Endothelial cell of umbilical vein (primary cell): Measurements from ENCODE around the gene CTH. TPM values are rescaled to one million over a fixed set of nuclear protein-coding genes. Genes with fewer than 3 reads are reported as not detected.

Experiments used
- BruUV-seq: library from RNA; stranded (reverse); fragments of 400-500 nt; replicated peaks from 2 replicates; lab custom pipeline; 2021; lab: Mats Ljungman, UMichigan
- CTCF ChIA-PET: fragments of 300-600, 350-600 bp; sonication (Branson Sonifier 250); formaldehyde crosslinking; loops from one replicate; lab custom pipeline; 2021; ENCODE audit warnings: antibody characterized with exemption, inconsistent platforms; lab: Charles Lee
- POLR2A ChIA-PET: fragments of 300-600, 350-600 bp; sonication (Branson Sonifier 250); formaldehyde crosslinking; loops from one replicate; lab custom pipeline; 2021; ENCODE audit warnings: antibody characterized with exemption, inconsistent platforms; lab: Charles Lee
- DNase-seq: peaks from one replicate; pipeline ENCODE4 v3.0.0-alpha.2; 2011; ENCODE audit warnings: low read depth, low spot score
- FAIRE-seq: peaks from 2 replicates; lab custom pipeline; 2011; peaks lifted over from hg19 to GRCh38; lab: Jason Lieb, UNC
- H2AFZ ChIP-seq: 2 replicates; pipeline ENCODE4 v1.6.0; 2012; ENCODE audit warnings: low read depth, low read length, control low read depth, inconsistent platforms
- H3K27ac ChIP-seq: 2 replicates; pipeline ENCODE4 v1.5.1; 2011; ENCODE audit warnings: low read depth, mild to moderate bottlenecking, control low read depth, low read length, moderate library complexity; ENCODE audit not compliant: insufficient read depth
- H3K27me3 ChIP-seq, 2 experiments: 2 replicates each; pipeline versions ENCODE4 v1.6.0 to v1.6.1; 2011; ENCODE audit warnings: low read length in 2 of 2, mixed read lengths in 1 of 2; ENCODE audit not compliant: control insufficient read depth in 2 of 2, insufficient read depth in 2 of 2
- H3K36me3 ChIP-seq, 2 experiments: 2 replicates in 1 of 2; 3 replicates in 1 of 2; pipeline ENCODE4 v1.5.1; 2011; ENCODE audit warnings: low read length in 2 of 2, mild to moderate bottlenecking in 1 of 2, moderate library complexity in 1 of 2; ENCODE audit not compliant: control insufficient read depth in 2 of 2, insufficient read depth in 2 of 2; ENCODE audit errors: extremely low read depth in 1 of 2
- H3K4me1 ChIP-seq: 3 replicates; pipeline ENCODE4 v1.5.1; 2011; ENCODE audit warnings: mild to moderate bottlenecking, low read length; ENCODE audit not compliant: control insufficient read depth, insufficient read depth; ENCODE audit errors: extremely low read depth
- H3K4me2 ChIP-seq: 2 replicates; pipeline ENCODE4 v1.6.1; 2011; ENCODE audit warnings: low read length, control low read depth, mixed read lengths; ENCODE audit not compliant: insufficient read depth
- H3K4me3 ChIP-seq, 3 experiments: fragments of 200-600 bp in 1 of 3; sonication (generic), shearing (Covaris generic) in 1 of 3; replicated peaks in 1 of 3; 2 replicates each; pipeline ENCODE4 v1.5.1; 2011 to 2016; ENCODE audit warnings: control low read depth in 3 of 3, low read length in 3 of 3, mild to moderate bottlenecking in 2 of 3, inconsistent platforms in 1 of 3, low read depth in 1 of 3, moderate library complexity in 1 of 3; ENCODE audit not compliant: insufficient read depth in 1 of 3
- H3K79me2 ChIP-seq: 2 replicates; pipeline ENCODE4 v1.6.0; 2012; ENCODE audit warnings: low read length, inconsistent platforms; ENCODE audit not compliant: control insufficient read depth, insufficient read depth
- H3K9ac ChIP-seq: replicated peaks from 2 replicates; pipeline ENCODE3; 2011; ENCODE audit warnings: low read length, control low read depth; ENCODE audit not compliant: insufficient read depth; ENCODE audit errors: extremely low read depth
- H3K9me1 ChIP-seq: replicated peaks from 3 replicates; pipeline ENCODE4 v1.6.0; 2011; ENCODE audit warnings: mild to moderate bottlenecking, low read length; ENCODE audit not compliant: control insufficient read depth, insufficient read depth; ENCODE audit errors: extremely low read depth
- H3K9me3 ChIP-seq: replicated peaks from 2 replicates; pipeline ENCODE4 v1.5.1; 2012; ENCODE audit warnings: low read length, inconsistent platforms; ENCODE audit not compliant: control insufficient read depth, insufficient read depth
- H4K20me1 ChIP-seq: replicated peaks from 2 replicates; pipeline ENCODE3; 2011; ENCODE audit warnings: mild to moderate bottlenecking, low read length; ENCODE audit not compliant: control insufficient read depth, insufficient read depth; ENCODE audit errors: extremely low read depth
- EZH2 ChIP-seq: IDR thresholded peaks from 2 replicates; pipeline ENCODE4 v1.6.1; 2012; ENCODE audit warnings: borderline replicate concordance, low read depth, mild to moderate bottlenecking, moderate library complexity, low read length, inconsistent platforms; ENCODE audit not compliant: severe bottlenecking
- FOS ChIP-seq: IDR thresholded peaks from 2 replicates; pipeline ENCODE4 v1.6.1; 2011; ENCODE audit warnings: mild to moderate bottlenecking, low read length, moderate library complexity, borderline replicate concordance; ENCODE audit not compliant: insufficient read depth
- GATA2 ChIP-seq: IDR thresholded peaks from 2 replicates; pipeline ENCODE4 v1.7.0; 2011; ENCODE audit warnings: low read depth, mild to moderate bottlenecking, moderate library complexity, mixed read lengths, low read length; ENCODE audit not compliant: insufficient read length, insufficient read depth
- JUN ChIP-seq: IDR thresholded peaks from 2 replicates; pipeline ENCODE4 v1.6.1; 2011; ENCODE audit warnings: borderline replicate concordance, low read depth; ENCODE audit not compliant: insufficient read length, insufficient read depth
- MYC ChIP-seq: IDR thresholded peaks from one replicate; pipeline ENCODE4 v1.6.1; 2011; ENCODE audit warnings: mild to moderate bottlenecking, low read depth, low read length
- POLR2A ChIP-seq: IDR thresholded peaks from 2 replicates; pipeline ENCODE4 v1.6.1; 2012; ENCODE audit warnings: low read depth, mild to moderate bottlenecking, control low read depth, low read length
- POLR2AphosphoS5 ChIP-seq: IDR thresholded peaks from 2 replicates; pipeline ENCODE4 v1.6.1; 2012; ENCODE audit warnings: low read depth, mild to moderate bottlenecking, control low read depth, low read length, moderate library complexity; ENCODE audit not compliant: insufficient read depth
- dilution Hi-C: fragments of 300-500 bp; cut with MboI; formaldehyde crosslinking; loops from one replicate; pipeline ENCODE4 v1.15.0; 2019; ENCODE audit warnings: low sequenced_read_pairs; ENCODE audit not compliant: extremely low pct_ligation_motif_present
- intact Hi-C: fragments of 100-400 bp; cut with micrococcal nuclease; formaldehyde crosslinking; loops from one replicate; pipeline ENCODE4 v1.10.0; 2022
- polyA plus RNA-seq, 4 experiments: library from polyadenylated mRNA; depleted of rRNA in 3 of 4; stranded (reverse) in 3 of 4; unstranded in 1 of 4; fragments of >200 nt; gene quantifications; 2 replicates each; pipeline versions ENCODE4 v1.2.1 to v1.2.3, GENCODE V29; 2011 to 2012; ENCODE audit warnings: missing spikeins in 1 of 4
- total RNA-seq: library from RNA; stranded (reverse); gene quantifications from 2 replicates; pipeline ENCODE4 v1.2.3, GENCODE V29; 2021
- TF ChIP-seq, protein P1 (sequence below), 2 donors: IDR thresholded peaks; 1 replicate in 1 of 2; 2 replicates in 1 of 2; pipeline ENCODE4 v1.5.1; 2011; ENCODE audit warnings: low read length in 2 of 2, mild to moderate bottlenecking in 2 of 2, moderate library complexity in 2 of 2, control low read depth in 1 of 2, inconsistent platforms in 1 of 2, low read depth in 1 of 2; ENCODE audit not compliant: insufficient read depth in 1 of 2; ENCODE audit errors: extremely low read depth in 1 of 2
- TF ChIP-seq, protein P2 (sequence below): IDR thresholded peaks from 2 replicates; pipeline ENCODE4 v1.6.1; 2011; ENCODE audit not compliant: insufficient read depth, insufficient read length

The CTH gene
- total and polyA plus RNA-seq, 2 donors (not counting 3 experiments of a cell fraction or from before 2014, with no cell fraction given), result 1.7 to 2.6 TPM

DNA sequence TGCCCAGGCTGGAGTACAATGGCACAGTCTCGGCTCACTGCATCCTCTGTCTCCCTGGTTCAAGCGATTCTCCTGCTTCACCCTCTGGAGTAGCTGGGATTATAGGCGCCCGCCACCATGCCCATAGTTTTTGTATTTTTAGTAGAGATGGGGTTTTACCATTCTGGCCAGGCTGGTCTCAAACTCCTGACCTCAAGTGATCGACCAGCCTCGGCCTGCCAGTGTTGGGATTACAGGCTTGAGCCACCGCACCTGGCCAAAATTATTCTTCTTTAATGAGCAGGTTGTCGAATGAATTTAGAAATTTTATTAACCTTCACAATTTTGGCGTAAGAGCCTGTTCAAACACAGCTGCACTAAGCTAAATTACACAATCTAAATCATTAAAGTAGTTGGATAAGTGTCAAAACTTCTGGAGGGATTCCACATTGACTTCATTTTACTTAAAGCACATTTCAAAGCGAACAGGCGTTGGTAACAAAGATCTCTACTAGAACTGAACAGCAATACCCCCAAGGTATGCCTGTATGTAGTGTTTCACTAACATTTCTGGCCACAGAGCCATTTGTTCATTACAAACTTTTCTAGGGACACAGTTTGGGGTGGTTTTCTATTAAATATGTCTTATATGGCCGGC lies 5.2 kb upstream of the CTH start:
- POLR2A ChIA-PET, result no interaction called here
- Histone ChIP-seq H3K36me3 (no peaks in the 10 kb centered on the region), H4K20me1 (no peaks in the 10 kb centered on the region), H3K79me2 (no peaks in the 10 kb centered on the region), H3K4me3 (no peak overlapping the region), H3K4me1 (peaks cover 9% of the 10 kb centered on the region), H3K27me3 (no peaks in the 10 kb centered on the region), H2AFZ (no peak overlapping the region), H3K9me1 (no peaks in the 10 kb centered on the region), H3K4me2 (no peak overlapping the region), H3K9me3 (no peaks in the 10 kb centered on the region), H3K9ac (no peak overlapping the region), H3K27ac (no peak overlapping the region)
- intact Hi-C loops, result no loop called here
- FAIRE-seq, result no peak
- CTCF ChIA-PET, result interaction anchor here (1.8 kb wide), 1 partner anchor 18 kb away, joined by 4 read pairs; no protein-coding TSS in a partner anchor
- no peak for DNase-seq
- TF ChIP-seq EZH2 (no peak), FOS (no peak), MYC (no peak), JUN (no peak), POLR2A (no peak), POLR2AphosphoS5 (no peak), GATA2 (no peak)
- TF ChIP-seq, protein P1, sequence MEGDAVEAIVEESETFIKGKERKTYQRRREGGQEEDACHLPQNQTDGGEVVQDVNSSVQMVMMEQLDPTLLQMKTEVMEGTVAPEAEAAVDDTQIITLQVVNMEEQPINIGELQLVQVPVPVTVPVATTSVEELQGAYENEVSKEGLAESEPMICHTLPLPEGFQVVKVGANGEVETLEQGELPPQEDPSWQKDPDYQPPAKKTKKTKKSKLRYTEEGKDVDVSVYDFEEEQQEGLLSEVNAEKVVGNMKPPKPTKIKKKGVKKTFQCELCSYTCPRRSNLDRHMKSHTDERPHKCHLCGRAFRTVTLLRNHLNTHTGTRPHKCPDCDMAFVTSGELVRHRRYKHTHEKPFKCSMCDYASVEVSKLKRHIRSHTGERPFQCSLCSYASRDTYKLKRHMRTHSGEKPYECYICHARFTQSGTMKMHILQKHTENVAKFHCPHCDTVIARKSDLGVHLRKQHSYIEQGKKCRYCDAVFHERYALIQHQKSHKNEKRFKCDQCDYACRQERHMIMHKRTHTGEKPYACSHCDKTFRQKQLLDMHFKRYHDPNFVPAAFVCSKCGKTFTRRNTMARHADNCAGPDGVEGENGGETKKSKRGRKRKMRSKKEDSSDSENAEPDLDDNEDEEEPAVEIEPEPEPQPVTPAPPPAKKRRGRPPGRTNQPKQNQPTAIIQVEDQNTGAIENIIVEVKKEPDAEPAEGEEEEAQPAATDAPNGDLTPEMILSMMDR (IDR thresholded peaks at IDR 0.05; ENCODE audit: extremely low read depth in 1 of 2, insufficient read depth in 1 of 2, low read depth in 1 of 2, low read length in 2 of 2), result no peak
- TF ChIP-seq, protein P2, sequence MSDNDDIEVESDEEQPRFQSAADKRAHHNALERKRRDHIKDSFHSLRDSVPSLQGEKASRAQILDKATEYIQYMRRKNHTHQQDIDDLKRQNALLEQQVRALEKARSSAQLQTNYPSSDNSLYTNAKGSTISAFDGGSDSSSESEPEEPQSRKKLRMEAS, result no peak
- no TSS peak for BruUV-seq
- dilution Hi-C loops, result no loop called here
